Mucosa of descending colon (tissue), 3 donors: Measurements from ENCODE around the gene DLK1. TPM values are rescaled to one million over a fixed set of nuclear protein-coding genes. Genes with fewer than 3 reads are reported as not detected.

Source experiments
- ATAC-seq: fragments of 200-7000 bp; cut with Tn5 transposase; one replicate; pipeline ENCODE4 v1.9.1; 2020; ENCODE audit warnings: mild to moderate bottlenecking, moderate library complexity
- DNase-seq, 3 donors: peaks; one replicate each; pipeline ENCODE4 v3.0.0-alpha.2; 2020
- H3K36me3 ChIP-seq: fragments of 200-600 bp; one replicate; pipeline ENCODE4 v1.8.0; 2021; ENCODE audit warnings: low read depth, mild to moderate bottlenecking
- H3K4me1 ChIP-seq: fragments of 200-600 bp; one replicate; pipeline ENCODE4 v1.8.0; 2021; ENCODE audit warnings: low read depth, mild to moderate bottlenecking
- H3K4me3 ChIP-seq: fragments of 200-600 bp; one replicate; pipeline ENCODE4 v1.8.0; 2021; ENCODE audit warnings: mild to moderate bottlenecking
- H3K9me3 ChIP-seq: fragments of 200-600 bp; one replicate; pipeline ENCODE4 v1.8.0; 2021; ENCODE audit warnings: mild to moderate bottlenecking
- intact Hi-C, 2 donors: fragments of 100-400 bp; cut with DNase I in 1 of 2; cut with micrococcal nuclease in 1 of 2; formaldehyde crosslinking; loops; one replicate each; pipeline versions ENCODE4 v1.11.0 to v1.11.1; 2022; cut with DNase I, micrococcal nuclease
- total RNA-seq, 3 donors: library from RNA; stranded (reverse); fragmentation: NEBNext Ultra II Directional in 2 of 3; extraction: Animal tissue kit (Norgen Biotek cat#: 25700) in 2 of 3; gene quantifications; one replicate each; pipeline versions ENCODE4 v1.2.1 to v1.2.4, GENCODE V29; 2021 to 2023
- TF ChIP-seq, protein P1 (sequence below): fragments of 200-600 bp; IDR thresholded peaks from one replicate; pipeline ENCODE4 v1.8.0; 2022; ENCODE audit warnings: antibody characterized with exemption, mild to moderate bottlenecking
- donor health status: DM: no; HTN: no; CAD: no; lungs with moderate emphysema.
- donor health status: DM: no; HTN: no; CAD: no.
- donor health status: DM: no; HTN: yes; CAD: no.

DLK1 gene
- total RNA-seq, 3 donors from 2014 or later = 1.9 TPM; not detected in 2

- Histone ChIP-seq H3K4me1 (no peaks in the 10 kb centered on the region), H3K36me3 (no peaks in the 10 kb centered on the region), H3K9me3 (no peaks in the 10 kb centered on the region), H3K4me3 (no peak overlapping the region)
- ATAC-seq (no peak), DNase-seq (no peak)
- TF ChIP-seq, protein P1, sequence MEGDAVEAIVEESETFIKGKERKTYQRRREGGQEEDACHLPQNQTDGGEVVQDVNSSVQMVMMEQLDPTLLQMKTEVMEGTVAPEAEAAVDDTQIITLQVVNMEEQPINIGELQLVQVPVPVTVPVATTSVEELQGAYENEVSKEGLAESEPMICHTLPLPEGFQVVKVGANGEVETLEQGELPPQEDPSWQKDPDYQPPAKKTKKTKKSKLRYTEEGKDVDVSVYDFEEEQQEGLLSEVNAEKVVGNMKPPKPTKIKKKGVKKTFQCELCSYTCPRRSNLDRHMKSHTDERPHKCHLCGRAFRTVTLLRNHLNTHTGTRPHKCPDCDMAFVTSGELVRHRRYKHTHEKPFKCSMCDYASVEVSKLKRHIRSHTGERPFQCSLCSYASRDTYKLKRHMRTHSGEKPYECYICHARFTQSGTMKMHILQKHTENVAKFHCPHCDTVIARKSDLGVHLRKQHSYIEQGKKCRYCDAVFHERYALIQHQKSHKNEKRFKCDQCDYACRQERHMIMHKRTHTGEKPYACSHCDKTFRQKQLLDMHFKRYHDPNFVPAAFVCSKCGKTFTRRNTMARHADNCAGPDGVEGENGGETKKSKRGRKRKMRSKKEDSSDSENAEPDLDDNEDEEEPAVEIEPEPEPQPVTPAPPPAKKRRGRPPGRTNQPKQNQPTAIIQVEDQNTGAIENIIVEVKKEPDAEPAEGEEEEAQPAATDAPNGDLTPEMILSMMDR = no peak
- intact Hi-C loops = no loop called here
These were observed 13.6 kb downstream of the DLK1 start for GRCh38 chr14:100740196-100740825.

DNA sequence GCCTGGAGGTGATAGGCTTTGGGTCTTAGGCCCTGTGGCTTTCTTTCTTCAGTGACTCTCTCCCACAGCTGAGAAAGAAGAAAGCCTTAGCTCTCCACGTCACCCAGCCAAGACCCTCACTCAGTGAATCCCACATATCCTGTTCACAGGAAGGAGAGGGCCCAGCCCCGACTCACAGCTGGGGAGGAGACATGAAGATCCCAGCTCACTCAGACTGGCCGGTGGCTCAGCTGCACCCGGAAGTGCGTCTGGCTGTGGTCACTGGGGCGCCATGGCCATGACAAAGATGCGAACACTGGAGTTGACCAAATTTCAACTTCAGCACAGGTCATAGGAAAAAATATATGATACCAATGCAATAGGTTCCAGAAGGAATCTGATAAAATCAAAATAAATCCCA lies 14.2 kb downstream of the DLK1 start:
- TF ChIP-seq, protein P1 = no peak
- no peak overlapping the region for H3K4me3 ChIP-seq
- ATAC-seq (no peak), DNase-seq (no peak)
- intact Hi-C loops = no loop called here
- no peaks in the 10 kb centered on the region for H3K4me1 ChIP-seq
- no peaks in the 10 kb centered on the region for H3K36me3 ChIP-seq
- no peaks in the 10 kb centered on the region for H3K9me3 ChIP-seq

DNA sequence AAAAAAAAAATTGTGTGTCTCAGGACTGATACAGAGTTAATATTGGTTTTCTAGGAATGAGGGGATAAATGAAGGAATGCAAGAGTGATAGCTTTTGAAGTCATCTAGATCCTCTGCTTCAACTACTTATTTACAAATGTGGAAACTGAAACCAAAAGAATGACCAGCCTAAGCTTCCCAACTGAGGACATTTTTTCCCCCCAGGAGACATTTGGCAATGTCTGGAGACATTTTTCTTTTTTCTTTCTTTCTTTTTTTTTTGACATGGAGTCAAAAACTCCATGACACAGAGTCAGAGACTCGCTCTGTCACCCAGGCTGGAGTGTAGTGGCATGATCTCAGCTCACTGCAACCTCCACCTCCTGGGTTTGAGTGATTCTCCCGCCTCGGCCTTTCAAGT lies 15.3 kb downstream of the DLK1 start:
- Histone ChIP-seq H3K36me3 (no peaks in the 10 kb centered on the region), H3K4me1 (no peaks in the 10 kb centered on the region), H3K9me3 (no peaks in the 10 kb centered on the region), H3K4me3 (no peak overlapping the region)
- TF ChIP-seq, protein P1 = no peak
- intact Hi-C loops = no loop called here
- DNase-seq = no peak
- ATAC-seq = no peak

GRCh38 chr14:100746326-100746725 lies 19.6 kb downstream of the DLK1 start:
- no peaks in the 10 kb centered on the region for H3K36me3 ChIP-seq
- no peaks in the 10 kb centered on the region for H3K9me3 ChIP-seq
- ATAC-seq = no peak
- TF ChIP-seq, protein P1 = no peak
- no peak overlapping the region for H3K4me3 ChIP-seq
- H3K4me1 ChIP-seq = no peaks in the 10 kb centered on the region
- no peak for DNase-seq
- intact Hi-C loops = no loop called here

DNA sequence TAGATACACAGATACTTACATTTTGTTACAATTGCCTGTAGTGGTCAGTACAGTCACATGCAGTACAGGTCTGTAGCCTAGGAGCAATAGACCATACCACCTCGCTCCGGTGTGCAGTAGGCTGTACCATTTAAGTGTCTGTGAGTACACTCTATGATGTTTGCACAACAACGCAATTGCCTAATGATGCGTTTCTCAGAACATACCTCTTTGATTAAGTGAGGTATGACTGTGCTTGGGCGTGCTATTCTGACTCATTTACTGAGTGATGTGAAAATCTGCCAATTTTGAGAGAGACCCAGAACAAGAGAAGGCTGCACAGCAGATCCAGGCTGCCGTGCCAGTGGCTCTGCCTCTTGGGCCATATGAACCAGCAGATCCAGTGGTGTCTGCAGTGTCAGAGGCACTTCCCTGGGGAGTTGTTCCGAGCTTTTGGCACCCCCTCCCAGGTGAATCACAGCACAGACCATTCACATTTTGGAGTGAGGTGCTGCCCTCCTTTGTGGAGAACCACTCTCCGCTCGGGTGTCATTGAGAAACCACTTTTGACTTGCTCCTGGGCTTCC lies 20.4 kb downstream of the DLK1 start:
- intact Hi-C loops = no loop called here
- DNase-seq (no peak), ATAC-seq (no peak)
- no peaks in the 10 kb centered on the region for H3K36me3 ChIP-seq
- no peaks in the 10 kb centered on the region for H3K4me1 ChIP-seq
- H3K4me3 ChIP-seq = no peak overlapping the region
- TF ChIP-seq, protein P1 = no peak
- H3K9me3 ChIP-seq = no peaks in the 10 kb centered on the region

GRCh38 chr14:100747736-100748135 lies 21.0 kb downstream of the DLK1 start:
- intact Hi-C loops = no loop called here
- no peaks in the 10 kb centered on the region for H3K36me3 ChIP-seq
- H3K4me3 ChIP-seq = no peak overlapping the region
- H3K4me1 ChIP-seq = no peaks in the 10 kb centered on the region
- ATAC-seq = no peak
- DNase-seq = no peak
- TF ChIP-seq, protein P1 = no peak
- H3K9me3 ChIP-seq = no peaks in the 10 kb centered on the region
